ENCODE results near the gene ZBTB16. TPM values are rescaled to one million over a fixed set of nuclear protein-coding genes. Genes with fewer than 3 reads are reported as not detected.
A peak's percentile ranks its signal among the peaks of the same experiment; 100 is the strongest.

Gene ZBTB16
- total and polyA plus RNA-seq, 7 donors: 9.9 to 197 (median 99.5) TPM

- peaks cover 0 to 54% (median 44%) of the 10 kb centered on the region in 4 donors for H3K4me1 ChIP-seq
- no peak for DNase-seq
- H3K9me3 ChIP-seq: no peaks in the 10 kb centered on the region
- H3K27ac ChIP-seq: no peak overlapping the region
- no peaks in the 10 kb centered on the region for H3K27me3 ChIP-seq
- no peak for TF ChIP-seq POLR2AphosphoS5 (IDR thresholded peaks at IDR 0.05)
- TF ChIP-seq, protein P1, sequence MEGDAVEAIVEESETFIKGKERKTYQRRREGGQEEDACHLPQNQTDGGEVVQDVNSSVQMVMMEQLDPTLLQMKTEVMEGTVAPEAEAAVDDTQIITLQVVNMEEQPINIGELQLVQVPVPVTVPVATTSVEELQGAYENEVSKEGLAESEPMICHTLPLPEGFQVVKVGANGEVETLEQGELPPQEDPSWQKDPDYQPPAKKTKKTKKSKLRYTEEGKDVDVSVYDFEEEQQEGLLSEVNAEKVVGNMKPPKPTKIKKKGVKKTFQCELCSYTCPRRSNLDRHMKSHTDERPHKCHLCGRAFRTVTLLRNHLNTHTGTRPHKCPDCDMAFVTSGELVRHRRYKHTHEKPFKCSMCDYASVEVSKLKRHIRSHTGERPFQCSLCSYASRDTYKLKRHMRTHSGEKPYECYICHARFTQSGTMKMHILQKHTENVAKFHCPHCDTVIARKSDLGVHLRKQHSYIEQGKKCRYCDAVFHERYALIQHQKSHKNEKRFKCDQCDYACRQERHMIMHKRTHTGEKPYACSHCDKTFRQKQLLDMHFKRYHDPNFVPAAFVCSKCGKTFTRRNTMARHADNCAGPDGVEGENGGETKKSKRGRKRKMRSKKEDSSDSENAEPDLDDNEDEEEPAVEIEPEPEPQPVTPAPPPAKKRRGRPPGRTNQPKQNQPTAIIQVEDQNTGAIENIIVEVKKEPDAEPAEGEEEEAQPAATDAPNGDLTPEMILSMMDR (IDR thresholded peaks at IDR 0.05): no peak
- TF ChIP-seq EP300 (IDR thresholded peaks at IDR 0.05): no peak
- no peak for TF ChIP-seq POLR2A (IDR thresholded peaks at IDR 0.05)
- peaks cover 0 to 8% (median 0%) of the 10 kb centered on the region in 4 donors for H3K36me3 ChIP-seq
- 72 to 78% methylated on average over 18 of the region's 18 CpGs for WGBS, 2 donors
- intact Hi-C loops (cut with DNase I): loop anchor here (1.0 kb wide), 1 partner anchor 10 kb away; no protein-coding TSS in a partner anchor
- H3K4me3 ChIP-seq: no peak overlapping the region
Observed at GRCh38 chr11:114232400-114233059, 173.0 kb downstream of the ZBTB16 start.

DNA sequence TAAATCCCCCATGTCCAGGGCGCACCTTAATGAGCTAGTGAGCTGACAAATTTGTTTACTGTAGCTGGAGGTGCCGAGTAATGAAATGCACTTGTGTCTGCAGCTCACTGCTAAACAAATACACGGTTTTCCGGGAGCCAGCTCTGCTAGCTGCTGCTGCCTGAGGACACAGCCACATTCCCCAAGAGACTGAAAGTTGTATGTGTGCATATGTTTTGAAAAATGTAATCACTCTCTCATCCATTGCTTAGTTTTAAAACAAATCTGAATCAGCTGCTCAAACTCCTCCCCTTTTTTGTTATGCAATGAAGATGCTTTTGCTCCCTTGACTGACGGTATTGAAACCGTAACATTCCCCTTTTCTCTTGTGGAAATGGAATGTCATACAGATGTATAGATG is 174.2 kb downstream of the ZBTB16 start:
- no peak for TF ChIP-seq EP300 (IDR thresholded peaks at IDR 0.05)
- TF ChIP-seq, protein P1 (IDR thresholded peaks at IDR 0.05): no peak
- TF ChIP-seq POLR2A (IDR thresholded peaks at IDR 0.05): no peak
- no peak for TF ChIP-seq POLR2AphosphoS5 (IDR thresholded peaks at IDR 0.05)
- Histone ChIP-seq H3K9me3 (no peaks in the 10 kb centered on the region), H3K27ac (no peak overlapping the region), H3K4me3 (no peak overlapping the region), H3K27me3 (no peaks in the 10 kb centered on the region), H3K4me1 (peaks cover 0 to 49% (median 34%) of the 10 kb centered on the region in 4 donors), H3K36me3 (peaks cover 0 to 15% (median 0%) of the 10 kb centered on the region in 4 donors)
- intact Hi-C loops (cut with DNase I): loop anchor here (1.0 kb wide), 1 partner anchor 11 kb away; no protein-coding TSS in a partner anchor
- 35 to 66% methylated on average over 6 of the region's 6 CpGs for WGBS, 2 donors
- no peak for DNase-seq

- intact Hi-C loops (cut with DNase I): no loop called here
- 83 to 84% methylated on average over 3 of the region's 3 CpGs for WGBS, 2 donors
- Histone ChIP-seq H3K27ac (no peak overlapping the region), H3K4me1 (peaks cover 0 to 39% (median 28%) of the 10 kb centered on the region in 4 donors), H3K9me3 (no peaks in the 10 kb centered on the region), H3K4me3 (no peak overlapping the region), H3K36me3 (peaks cover 2 to 36% (median 7%) of the 10 kb centered on the region in 4 donors), H3K27me3 (no peaks in the 10 kb centered on the region)
- no peak for DNase-seq
- TF ChIP-seq POLR2A (IDR thresholded peaks at IDR 0.05) (no peak), EP300 (IDR thresholded peaks at IDR 0.05) (no peak), POLR2AphosphoS5 (IDR thresholded peaks at IDR 0.05) (no peak)
- TF ChIP-seq, protein P1 (IDR thresholded peaks at IDR 0.05): no peak
Observed at GRCh38 chr11:114236829-114237228, 177.3 kb downstream of the ZBTB16 start.

DNA sequence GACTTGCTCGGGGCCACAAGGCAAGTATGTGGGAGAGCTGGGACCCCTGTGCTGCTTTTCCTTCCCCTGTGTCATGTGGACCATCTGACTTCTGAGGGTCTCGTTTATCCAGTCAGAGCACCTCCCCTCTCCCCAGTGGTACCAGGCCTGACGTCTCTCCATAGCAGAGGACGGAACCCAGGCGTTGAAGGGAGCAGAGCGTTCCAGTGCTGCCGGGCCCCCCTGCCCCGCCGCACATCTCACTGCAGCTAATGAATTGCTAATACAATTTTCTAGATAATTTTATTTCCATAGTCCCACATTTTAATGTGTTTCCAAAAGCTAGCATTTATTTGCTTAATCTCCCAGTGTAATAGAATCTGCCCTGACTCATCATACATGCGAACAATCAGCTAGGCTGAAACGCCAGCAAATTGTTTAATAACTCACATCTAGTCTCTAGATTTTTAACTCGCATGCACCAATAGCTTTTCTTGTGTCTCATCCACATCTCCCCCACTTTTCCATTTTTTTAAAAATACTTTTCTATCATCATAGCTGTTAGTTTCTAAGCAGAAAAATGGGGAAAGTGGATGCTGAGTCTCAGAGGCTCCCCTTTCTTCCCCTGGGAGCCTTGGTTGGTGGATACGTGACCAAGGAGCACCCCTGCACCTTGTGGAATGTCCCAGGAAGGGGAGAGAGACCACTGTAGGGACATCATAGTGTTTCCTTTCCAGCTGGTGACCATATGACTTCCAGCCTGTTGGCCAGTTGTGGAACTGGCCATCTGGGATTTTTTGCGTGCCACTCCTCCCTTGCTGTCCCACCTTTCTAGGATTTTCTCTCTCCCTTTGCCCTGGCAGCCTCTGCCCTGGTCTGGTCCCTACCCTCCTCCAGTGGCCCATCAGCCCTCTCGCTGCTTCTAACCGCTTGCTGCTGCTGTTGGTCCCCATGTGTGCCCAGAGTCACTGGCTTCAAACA is 178.1 kb downstream of the ZBTB16 start:
- WGBS, 2 donors: 92 to 94% methylated on average over 16 of the region's 16 CpGs
- no peak for TF ChIP-seq POLR2A (IDR thresholded peaks at IDR 0.05)
- TF ChIP-seq, protein P1 (IDR thresholded peaks at IDR 0.05): no peak
- TF ChIP-seq POLR2AphosphoS5 (IDR thresholded peaks at IDR 0.05): no peak
- no peak for TF ChIP-seq EP300 (IDR thresholded peaks at IDR 0.05)

More for the DNA sequence above, 178.1 kb downstream of the ZBTB16 start:
- H3K4me1 ChIP-seq: peaks cover 0 to 40% (median 24%) of the 10 kb centered on the region in 4 donors
- H3K27ac ChIP-seq: peak overlapping the region in 1 of 4 donors; percentile 14
- H3K9me3 ChIP-seq: no peaks in the 10 kb centered on the region
- no peaks in the 10 kb centered on the region for H3K27me3 ChIP-seq
- intact Hi-C loops (cut with DNase I): no loop called here
- DNase-seq: no peak
- H3K4me3 ChIP-seq: no peak overlapping the region
- H3K36me3 ChIP-seq: peaks cover 7 to 44% (median 14%) of the 10 kb centered on the region in 4 donors

Measured in sigmoid colon (tissue), 7 donors.